Gastroesophageal sphincter (tissue), 3 donors: ENCODE data around the gene WNT16.

ENCODE experiments used
- CTCF ChIP-seq, 4 experiments: fragments of 200-600 bp in 2 of 4; fragments of 450-650 bp in 2 of 4; sonication (generic) in 1 of 4; IDR thresholded peaks; one replicate each; pipeline ENCODE4 v1.5.1; 2017 to 2019; ENCODE audit warnings: antibody characterized with exemption in 4 of 4, mild to moderate bottlenecking in 2 of 4, moderate library complexity in 2 of 4
- EP300 ChIP-seq: sonication (generic); formaldehyde crosslinking; IDR thresholded peaks from one replicate; pipeline ENCODE4 v1.6.1; 2017; ENCODE audit warnings: antibody characterized with exemption, mild to moderate bottlenecking
- POLR2A ChIP-seq, 2 donors: fragments of 450-650 bp; IDR thresholded peaks; one replicate each; pipeline ENCODE4 v1.6.1; 2017; ENCODE audit warnings: antibody characterized with exemption in 2 of 2, mild to moderate bottlenecking in 2 of 2, moderate library complexity in 1 of 2
- POLR2AphosphoS5 ChIP-seq: sonication (generic); formaldehyde crosslinking; IDR thresholded peaks from one replicate; pipeline ENCODE4 v1.6.1; 2017; ENCODE audit warnings: antibody characterized with exemption

- TF ChIP-seq CTCF (IDR thresholded peaks at IDR 0.05) (no peak), POLR2A (IDR thresholded peaks at IDR 0.05) (no peak), EP300 (no peak), POLR2AphosphoS5 (no peak)
These were observed 40.7 kb downstream of the WNT16 start for GRCh38 chr7:121369462-121369861.
